WERI-Rb-1 (cell line): ENCODE measurements around the gene DNM3.
"Not testable (repeated sequence)": the region's sequence is repeated elsewhere in the genome, so short reads cannot be mapped to it uniquely, and the experiment has no call there.

Experiments
- DNase-seq: peaks from one replicate; pipeline ENCODE4 v3.0.0-alpha.2; 2020
- H3K27ac ChIP-seq: fragments of 250-450 bp; sonication (Bioruptor Pico); 2 replicates; pipeline ENCODE4 v1.5.1; 2020; ENCODE audit warnings: mild to moderate bottlenecking, moderate library complexity
- H3K27me3 ChIP-seq: fragments of 250-450 bp; sonication (Bioruptor Pico); 2 replicates; pipeline ENCODE4 v1.5.1; 2021; ENCODE audit warnings: mild to moderate bottlenecking, low read depth, moderate library complexity; ENCODE audit not compliant: insufficient read depth, severe bottlenecking
- H3K36me3 ChIP-seq: fragments of 250-450 bp; sonication (Bioruptor Pico); 2 replicates; pipeline ENCODE4 v1.5.1; 2020; ENCODE audit warnings: mild to moderate bottlenecking, moderate library complexity
- H3K4me3 ChIP-seq: 2 replicates; pipeline ENCODE4 v1.5.1; 2011; ENCODE audit warnings: low read depth, mild to moderate bottlenecking, control low read depth, low read length
- H3K9me3 ChIP-seq: fragments of 250-450 bp; sonication (Bioruptor Pico); 2 replicates; pipeline ENCODE4 v1.5.1; 2021; ENCODE audit warnings: mild to moderate bottlenecking, moderate library complexity; ENCODE audit not compliant: severe bottlenecking
- TF ChIP-seq, protein P1 (sequence below): IDR thresholded peaks from 2 replicates; pipeline ENCODE4 v1.5.1; 2011; ENCODE audit warnings: low read depth, mild to moderate bottlenecking, control low read depth, inconsistent platforms, low read length

The DNM3 gene

DNA sequence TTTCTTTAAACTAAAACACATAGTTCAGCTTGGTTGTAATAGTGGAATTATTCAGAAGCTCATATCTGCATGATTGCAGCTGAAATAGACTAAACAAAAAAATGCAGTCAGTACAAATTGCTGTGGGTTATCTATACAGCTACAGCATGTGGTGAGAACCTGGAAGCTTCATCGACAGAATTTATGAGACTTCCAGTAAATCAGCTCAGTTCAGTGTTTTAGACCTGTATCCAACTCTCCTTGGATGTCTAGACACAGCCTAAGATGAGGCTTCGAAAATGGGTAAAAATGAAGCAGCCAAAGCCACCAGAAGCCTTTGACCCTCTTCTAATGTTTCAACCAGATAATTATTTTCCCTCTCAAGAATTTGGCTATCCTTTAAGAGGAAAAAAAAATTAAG is 452.1 kb downstream of the DNM3 start:
- Histone ChIP-seq H3K9me3 (no peaks in the 10 kb centered on the region), H3K36me3 (no peaks in the 10 kb centered on the region), H3K27me3 (no peaks in the 10 kb centered on the region), H3K27ac (no peak overlapping the region), H3K4me3 (no peak overlapping the region)
- DNase-seq, result no peak
- TF ChIP-seq, protein P1, sequence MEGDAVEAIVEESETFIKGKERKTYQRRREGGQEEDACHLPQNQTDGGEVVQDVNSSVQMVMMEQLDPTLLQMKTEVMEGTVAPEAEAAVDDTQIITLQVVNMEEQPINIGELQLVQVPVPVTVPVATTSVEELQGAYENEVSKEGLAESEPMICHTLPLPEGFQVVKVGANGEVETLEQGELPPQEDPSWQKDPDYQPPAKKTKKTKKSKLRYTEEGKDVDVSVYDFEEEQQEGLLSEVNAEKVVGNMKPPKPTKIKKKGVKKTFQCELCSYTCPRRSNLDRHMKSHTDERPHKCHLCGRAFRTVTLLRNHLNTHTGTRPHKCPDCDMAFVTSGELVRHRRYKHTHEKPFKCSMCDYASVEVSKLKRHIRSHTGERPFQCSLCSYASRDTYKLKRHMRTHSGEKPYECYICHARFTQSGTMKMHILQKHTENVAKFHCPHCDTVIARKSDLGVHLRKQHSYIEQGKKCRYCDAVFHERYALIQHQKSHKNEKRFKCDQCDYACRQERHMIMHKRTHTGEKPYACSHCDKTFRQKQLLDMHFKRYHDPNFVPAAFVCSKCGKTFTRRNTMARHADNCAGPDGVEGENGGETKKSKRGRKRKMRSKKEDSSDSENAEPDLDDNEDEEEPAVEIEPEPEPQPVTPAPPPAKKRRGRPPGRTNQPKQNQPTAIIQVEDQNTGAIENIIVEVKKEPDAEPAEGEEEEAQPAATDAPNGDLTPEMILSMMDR, result no peak

- Histone ChIP-seq H3K9me3 (peaks cover 7% of the 10 kb centered on the region), H3K36me3 (no peaks in the 10 kb centered on the region), H3K4me3 (no peak overlapping the region), H3K27ac (no peak overlapping the region), H3K27me3 (no peaks in the 10 kb centered on the region)
- TF ChIP-seq, protein P1, result no peak
- DNase-seq, result no peak
Observed at GRCh38 chr1:172298141-172298540, 456.8 kb downstream of the DNM3 start.

- no peaks in the 10 kb centered on the region for H3K27me3 ChIP-seq
- no peaks in the 10 kb centered on the region for H3K36me3 ChIP-seq
- H3K4me3 ChIP-seq, result no peak overlapping the region
- TF ChIP-seq, protein P1, result no peak
- no peak overlapping the region for H3K27ac ChIP-seq
- no peak for DNase-seq
- peaks cover 7% of the 10 kb centered on the region for H3K9me3 ChIP-seq
Observed at GRCh38 chr1:172298911-172299310, 457.6 kb downstream of the DNM3 start.

- no peak for DNase-seq
- Histone ChIP-seq H3K36me3 (no peaks in the 10 kb centered on the region), H3K27ac (no peak overlapping the region), H3K27me3 (no peaks in the 10 kb centered on the region), H3K4me3 (no peak overlapping the region), H3K9me3 (peaks cover 7% of the 10 kb centered on the region)
- TF ChIP-seq, protein P1, result no peak
Observed at GRCh38 chr1:172299515-172299914, 458.2 kb downstream of the DNM3 start.

- not testable (repeated sequence) for H3K27ac ChIP-seq, H3K27me3 ChIP-seq
Observed at GRCh38 chr1:172307508-172307907, 466.2 kb downstream of the DNM3 start.

DNA sequence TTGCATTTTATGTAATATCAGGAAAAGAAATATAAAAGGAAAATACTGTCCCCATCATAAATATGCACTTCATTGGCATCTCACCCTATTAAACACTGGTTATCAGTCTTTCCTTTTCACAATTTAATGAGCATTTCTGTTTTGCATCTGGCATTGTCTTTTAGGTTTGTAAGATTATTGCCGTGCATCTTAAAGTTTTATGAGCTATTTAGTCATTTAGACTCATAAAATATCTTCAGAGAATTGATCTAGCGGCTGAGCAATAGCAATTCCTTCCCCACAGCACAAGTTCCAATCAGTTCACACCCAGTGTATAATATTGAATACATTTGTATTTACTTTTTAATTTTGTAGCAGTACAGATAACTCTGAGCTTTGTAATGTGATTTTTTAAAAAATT is 466.8 kb downstream of the DNM3 start:
- no peaks in the 10 kb centered on the region for H3K36me3 ChIP-seq
- no peak overlapping the region for H3K27ac ChIP-seq
- no peaks in the 10 kb centered on the region for H3K27me3 ChIP-seq
- H3K4me3 ChIP-seq, result no peak overlapping the region
- TF ChIP-seq, protein P1, result no peak
- no peaks in the 10 kb centered on the region for H3K9me3 ChIP-seq
- DNase-seq, result no peak

More at GRCh38 chr1:172307508-172307907, 466.2 kb downstream of the DNM3 start:
- not testable (repeated sequence) for DNase-seq, H3K9me3 ChIP-seq, H3K36me3 ChIP-seq, H3K4me3 ChIP-seq
